Osteoblast (primary cell): ENCODE measurements around the gene FBXL14. TPM values are rescaled to one million over a fixed set of nuclear protein-coding genes. Genes with fewer than 3 reads are reported as not detected.

ENCODE experiments used
- DNase-seq: peaks from one replicate; pipeline ENCODE4 v3.0.0; 2011; ENCODE audit warnings: low spot score, mixed read lengths; ENCODE audit not compliant: insufficient read length; ENCODE audit errors: missing footprints
- H2AFZ ChIP-seq: 2 replicates; pipeline ENCODE4 v1.6.0; 2011; ENCODE audit warnings: mild to moderate bottlenecking, low read length
- H3K27ac ChIP-seq: 2 replicates; pipeline ENCODE4 v1.5.1; 2011; ENCODE audit warnings: mild to moderate bottlenecking, low read depth, low read length, moderate library complexity
- H3K27me3 ChIP-seq: 2 replicates; pipeline ENCODE4 v1.6.0; 2012; ENCODE audit warnings: mild to moderate bottlenecking, control low read depth, inconsistent platforms, low read length, moderate library complexity; ENCODE audit not compliant: insufficient read depth
- H3K36me3 ChIP-seq: 2 replicates; pipeline ENCODE4 v1.5.1; 2011; ENCODE audit warnings: mild to moderate bottlenecking, low read length, control low read depth, moderate library complexity; ENCODE audit not compliant: insufficient read depth
- H3K4me1 ChIP-seq: 2 replicates; pipeline ENCODE4 v1.5.1; 2011; ENCODE audit warnings: mild to moderate bottlenecking, low read length, control low read depth, moderate library complexity; ENCODE audit not compliant: insufficient read depth
- H3K4me2 ChIP-seq: 2 replicates; pipeline ENCODE4 v1.6.0; 2011; ENCODE audit warnings: mild to moderate bottlenecking, low read length; ENCODE audit not compliant: insufficient read depth
- H3K4me3 ChIP-seq: fragments of 200-600 bp; sonication (generic); 3 replicates; pipeline ENCODE4 v1.5.1; 2012; ENCODE audit warnings: mild to moderate bottlenecking, low read length, inconsistent platforms; ENCODE audit not compliant: insufficient read depth
- H3K79me2 ChIP-seq: 2 replicates; pipeline ENCODE4 v1.6.0; 2012; ENCODE audit warnings: mild to moderate bottlenecking, low read length, control low read depth, inconsistent platforms; ENCODE audit not compliant: insufficient read depth
- H3K9me3 ChIP-seq: 2 replicates; pipeline ENCODE4 v1.5.1; 2011; ENCODE audit warnings: low read depth, low read length, control low read depth
- H4K20me1 ChIP-seq: 2 replicates; pipeline ENCODE4 v1.6.0; 2012; ENCODE audit warnings: mild to moderate bottlenecking, low read length, control low read depth; ENCODE audit not compliant: insufficient read depth
- total RNA-seq: library from RNA; depleted of rRNA; stranded (reverse); fragments of >200 nt; gene quantifications from 2 replicates; pipeline ENCODE4 v1.2.3, GENCODE V29; 2012
- TF ChIP-seq, protein P1 (sequence below): IDR thresholded peaks from 2 replicates; pipeline ENCODE4 v1.5.1; 2011; ENCODE audit warnings: mild to moderate bottlenecking, low read depth, low read length, moderate library complexity; ENCODE audit errors: extremely low read depth

Gene FBXL14
- total RNA-seq, 1 donor = 9.8 TPM

- peak overlapping the region; percentile 80 for H3K4me2 ChIP-seq
- H3K4me3 ChIP-seq = peak overlapping the region; percentile 43
- DNase-seq = no peak
- H4K20me1 ChIP-seq = no peaks in the 10 kb centered on the region
- no peaks in the 10 kb centered on the region for H3K36me3 ChIP-seq
- H3K27me3 ChIP-seq = no peaks in the 10 kb centered on the region
- H3K4me1 ChIP-seq = peaks cover 26% of the 10 kb centered on the region
- no peaks in the 10 kb centered on the region for H3K79me2 ChIP-seq
- no peak overlapping the region for H2AFZ ChIP-seq
- H3K27ac ChIP-seq = peak overlapping the region; percentile 36
- TF ChIP-seq, protein P1, sequence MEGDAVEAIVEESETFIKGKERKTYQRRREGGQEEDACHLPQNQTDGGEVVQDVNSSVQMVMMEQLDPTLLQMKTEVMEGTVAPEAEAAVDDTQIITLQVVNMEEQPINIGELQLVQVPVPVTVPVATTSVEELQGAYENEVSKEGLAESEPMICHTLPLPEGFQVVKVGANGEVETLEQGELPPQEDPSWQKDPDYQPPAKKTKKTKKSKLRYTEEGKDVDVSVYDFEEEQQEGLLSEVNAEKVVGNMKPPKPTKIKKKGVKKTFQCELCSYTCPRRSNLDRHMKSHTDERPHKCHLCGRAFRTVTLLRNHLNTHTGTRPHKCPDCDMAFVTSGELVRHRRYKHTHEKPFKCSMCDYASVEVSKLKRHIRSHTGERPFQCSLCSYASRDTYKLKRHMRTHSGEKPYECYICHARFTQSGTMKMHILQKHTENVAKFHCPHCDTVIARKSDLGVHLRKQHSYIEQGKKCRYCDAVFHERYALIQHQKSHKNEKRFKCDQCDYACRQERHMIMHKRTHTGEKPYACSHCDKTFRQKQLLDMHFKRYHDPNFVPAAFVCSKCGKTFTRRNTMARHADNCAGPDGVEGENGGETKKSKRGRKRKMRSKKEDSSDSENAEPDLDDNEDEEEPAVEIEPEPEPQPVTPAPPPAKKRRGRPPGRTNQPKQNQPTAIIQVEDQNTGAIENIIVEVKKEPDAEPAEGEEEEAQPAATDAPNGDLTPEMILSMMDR = no peak
- no peaks in the 10 kb centered on the region for H3K9me3 ChIP-seq
Measured at GRCh38 chr12:1519642-1520041, 74.7 kb downstream of the FBXL14 start.

DNA sequence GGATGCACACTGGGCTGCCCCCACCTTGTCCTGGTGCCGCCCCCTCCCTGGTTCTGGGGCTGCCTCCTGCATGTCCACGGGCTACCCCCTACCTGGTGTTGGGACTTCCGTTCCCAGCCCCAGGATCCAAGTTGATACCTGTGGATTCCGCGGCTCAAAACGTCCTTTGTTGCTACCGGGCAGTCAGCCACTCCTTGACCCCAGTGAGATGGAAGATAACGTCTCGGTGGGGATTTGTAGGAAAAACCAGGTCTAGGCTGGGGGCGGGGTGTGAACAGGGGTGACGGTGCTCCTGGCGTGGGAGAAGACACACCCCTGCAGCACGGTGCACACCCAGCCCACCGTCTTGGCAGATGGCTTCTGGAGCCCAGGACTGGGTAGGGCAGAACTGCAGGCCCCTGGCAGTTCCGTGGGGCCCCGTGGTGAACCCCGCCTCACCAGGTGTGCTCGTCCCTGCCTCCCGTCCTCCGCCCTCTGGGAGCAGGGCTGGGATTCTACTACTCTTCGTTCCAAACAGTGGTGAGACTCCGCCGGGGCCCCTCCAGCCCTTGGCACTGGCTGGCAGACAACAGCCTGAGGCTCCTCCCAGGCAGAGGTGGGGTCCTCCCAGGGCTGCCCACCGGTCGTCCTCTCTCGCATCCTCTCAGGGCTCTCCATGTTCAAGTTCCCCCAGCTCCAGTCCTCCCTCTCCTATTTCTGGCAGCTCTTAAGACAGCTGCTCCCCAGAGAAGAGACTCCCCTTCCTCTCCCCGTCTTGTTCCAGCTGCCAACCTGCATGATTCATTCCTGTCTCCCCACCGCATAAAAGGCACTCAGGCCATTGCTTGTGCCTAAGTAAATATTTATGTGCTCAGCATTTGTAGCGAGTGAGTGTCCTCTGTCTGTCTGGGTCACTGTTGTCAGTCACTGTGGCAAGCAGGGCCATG is 75.5 kb downstream of the FBXL14 start:
- H3K4me2 ChIP-seq = peak overlapping the region; percentile 80
- TF ChIP-seq, protein P1 = no peak

DNA sequence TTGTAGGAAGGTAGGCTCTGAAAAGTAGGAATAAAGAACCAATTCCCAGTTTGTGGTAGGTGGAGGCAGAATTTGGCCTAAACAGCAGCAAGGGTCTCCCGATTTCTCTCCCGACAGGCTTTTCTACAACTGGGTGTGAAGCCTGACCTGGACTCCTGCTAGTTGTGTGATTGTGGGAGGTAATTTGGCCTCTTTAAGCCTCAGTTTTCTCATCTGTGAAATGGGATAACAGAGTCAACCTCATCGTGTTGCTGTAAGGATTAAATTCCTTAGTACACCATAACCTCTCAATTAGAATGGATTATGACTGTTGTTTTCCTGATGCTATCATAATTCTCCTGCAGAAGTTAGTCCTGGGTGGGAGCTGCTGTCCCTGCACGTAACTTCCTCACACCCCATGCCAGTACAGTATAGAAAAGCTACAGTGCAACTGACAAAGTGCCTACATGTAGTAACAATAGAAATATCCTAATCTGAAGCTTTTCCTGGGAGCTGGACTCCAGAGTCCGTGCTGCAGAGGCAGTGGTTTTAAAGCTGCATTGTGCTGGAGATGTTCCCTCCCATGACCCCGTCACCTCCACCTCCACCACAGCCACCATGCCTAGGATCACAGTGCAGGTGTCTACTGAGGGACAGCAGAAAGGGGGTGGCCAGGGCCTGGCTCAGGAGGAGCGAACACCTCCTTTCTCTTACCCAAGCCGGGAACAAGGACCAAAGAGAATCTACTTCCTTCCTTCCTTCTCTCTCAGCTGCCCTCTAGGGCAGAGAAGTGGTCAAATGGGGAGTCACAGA is 76.5 kb downstream of the FBXL14 start:
- Histone ChIP-seq H3K27ac (peak overlapping the region; percentile 70), H3K36me3 (no peaks in the 10 kb centered on the region), H2AFZ (no peak overlapping the region), H3K27me3 (no peaks in the 10 kb centered on the region), H3K9me3 (no peaks in the 10 kb centered on the region), H3K79me2 (no peaks in the 10 kb centered on the region), H3K4me1 (peaks cover 26% of the 10 kb centered on the region), H3K4me2 (peak overlapping the region; percentile 80), H4K20me1 (no peaks in the 10 kb centered on the region), H3K4me3 (no peak overlapping the region)
- no peak for DNase-seq
- TF ChIP-seq, protein P1 = no peak

More for the DNA sequence above, 75.5 kb downstream of the FBXL14 start:
- Histone ChIP-seq H2AFZ (no peak overlapping the region), H3K4me1 (peaks cover 26% of the 10 kb centered on the region), H3K36me3 (no peaks in the 10 kb centered on the region), H3K27me3 (no peaks in the 10 kb centered on the region), H3K79me2 (no peaks in the 10 kb centered on the region), H4K20me1 (no peaks in the 10 kb centered on the region), H3K9me3 (no peaks in the 10 kb centered on the region), H3K4me3 (peak overlapping the region; percentile 43), H3K27ac (peak overlapping the region; percentile 24)
- peak; percentile 93 for DNase-seq
